Dermis microvascular lymphatic vessel endothelial cell (primary cell): ENCODE data around the gene C2orf92. TPM values are rescaled to one million over a fixed set of nuclear protein-coding genes. Genes with fewer than 3 reads are reported as not detected.

Experiments used
- DNase-seq, 2 donors: peaks; one replicate each; pipeline versions ENCODE4 v3.0.0 to v3.0.0-alpha.2; 2010; ENCODE audit warnings: low read depth in 2 of 2
- total RNA-seq: library from RNA; depleted of rRNA; stranded (reverse); fragments of >200 nt; gene quantifications from 2 replicates; pipeline ENCODE4 v1.2.1, GENCODE V29; 2014

The C2orf92 gene
- total RNA-seq, 1 donor from 2014 or later = 1.5 TPM

- no peak for DNase-seq
Observed at GRCh38 chr2:97728091-97728731, 58.7 kb downstream of the C2orf92 start.

GRCh38 chr2:97730245-97730644 is 60.7 kb downstream of the C2orf92 start:
- DNase-seq = peak in 1 of 2 donors; percentile 11

- no peak for DNase-seq
Observed at GRCh38 chr2:97731274-97732020, 61.9 kb downstream of the C2orf92 start.

DNA sequence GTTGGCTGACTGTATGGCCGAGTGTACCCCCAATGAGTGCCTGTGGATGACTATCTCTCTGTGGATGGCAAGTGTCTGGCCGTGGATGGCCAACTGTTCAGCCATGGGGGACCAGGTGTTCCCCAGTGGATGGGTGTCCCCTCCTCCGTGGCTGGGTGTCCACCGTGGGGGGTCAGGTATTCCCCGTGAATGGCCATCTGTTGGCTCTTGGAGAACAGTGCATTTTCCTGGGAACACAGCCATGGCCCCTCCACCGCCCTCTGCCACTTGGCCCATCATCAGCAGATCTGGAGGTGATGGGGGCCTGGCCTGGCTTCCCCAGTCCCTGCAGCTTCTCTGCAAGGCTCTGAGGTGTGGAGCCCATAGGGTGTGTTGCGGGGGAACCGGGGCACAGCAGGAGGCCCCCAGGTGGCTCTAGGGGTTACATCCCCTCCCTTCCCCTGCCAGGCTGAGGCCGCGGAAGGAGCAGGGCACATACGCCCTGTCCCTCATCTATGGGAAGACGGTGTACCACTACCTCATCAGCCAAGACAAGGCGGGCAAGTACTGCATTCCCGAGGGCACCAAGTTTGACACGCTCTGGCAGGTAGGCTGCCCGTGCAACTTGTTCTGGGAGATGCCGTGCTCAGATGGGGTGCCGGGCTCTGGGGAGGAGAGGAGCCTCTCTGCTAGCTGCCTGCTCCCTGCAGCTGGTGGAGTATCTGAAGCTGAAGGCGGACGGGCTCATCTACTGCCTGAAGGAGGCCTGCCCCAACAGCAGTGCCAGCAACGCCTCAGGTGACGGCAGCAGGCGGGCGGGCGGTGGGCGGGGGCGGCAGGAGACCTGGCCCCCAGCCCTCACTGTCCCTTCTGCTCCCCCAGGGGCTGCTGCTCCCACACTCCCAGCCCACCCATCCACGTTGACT is 63.2 kb downstream of the C2orf92 start:
- DNase-seq = no peak

GRCh38 chr2:97733341-97734035 is 64.0 kb downstream of the C2orf92 start:
- DNase-seq = no peak

GRCh38 chr2:97734061-97735051 is 64.8 kb downstream of the C2orf92 start:
- no peak for DNase-seq

- DNase-seq = no peak
Observed at GRCh38 chr2:97735161-97735561, 65.6 kb downstream of the C2orf92 start.

DNA sequence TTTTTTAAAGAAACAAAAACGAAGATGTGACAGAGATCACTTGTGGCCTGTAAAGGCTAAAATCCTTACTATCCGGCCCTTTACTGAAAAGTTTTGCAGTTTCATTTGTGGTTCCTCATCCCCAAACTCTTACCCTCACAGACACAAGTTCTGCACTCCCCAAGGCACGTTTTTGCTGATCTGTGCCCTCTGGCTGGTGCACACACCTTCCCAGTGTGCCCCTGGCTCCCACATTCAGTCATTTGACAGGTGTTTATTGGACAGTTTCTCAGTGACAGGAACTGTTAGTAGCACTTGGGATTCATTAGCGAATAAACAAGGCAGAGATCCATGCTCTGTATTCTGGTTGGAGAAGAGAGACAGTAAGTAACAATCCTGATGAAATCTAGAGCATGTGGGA is 66.7 kb downstream of the C2orf92 start:
- DNase-seq = no peak

DNA sequence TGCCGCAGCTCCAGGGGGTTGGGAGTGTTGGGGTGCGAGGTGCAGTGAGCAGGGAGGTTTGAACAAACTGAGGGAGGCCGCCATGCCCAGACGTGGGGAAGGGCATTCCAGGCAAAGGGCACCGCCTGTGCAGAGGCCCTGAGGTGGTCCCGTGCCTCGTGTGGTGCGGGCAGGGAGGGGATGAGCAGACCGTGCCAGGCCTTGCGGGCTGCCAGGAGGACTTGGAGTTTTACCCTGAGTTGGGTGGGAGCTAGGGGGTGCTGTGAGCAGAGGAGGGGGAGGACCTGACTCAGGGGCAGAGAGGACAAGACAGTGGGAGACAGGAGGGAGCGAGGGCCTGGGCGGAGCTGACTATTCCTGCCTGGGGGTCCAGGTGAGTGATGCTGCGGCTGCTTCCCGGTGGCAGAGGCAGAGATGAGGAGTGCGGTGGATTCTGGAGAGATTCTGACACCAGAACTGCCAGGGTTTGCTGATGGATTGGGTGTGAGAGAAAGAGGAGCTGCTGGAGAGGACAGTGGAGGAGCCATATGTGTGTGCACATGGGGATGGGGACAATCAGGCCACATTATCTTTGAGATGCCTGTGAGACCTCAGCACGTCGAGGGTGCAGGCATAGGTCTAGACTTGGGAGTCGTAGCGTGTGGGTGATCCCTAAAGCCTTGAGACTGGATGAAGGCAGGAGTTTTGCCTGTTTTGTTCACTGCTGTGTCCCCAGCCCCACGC is 67.3 kb downstream of the C2orf92 start:
- DNase-seq = no peak

GRCh38 chr2:97737421-97738178 is 68.1 kb downstream of the C2orf92 start:
- no peak for DNase-seq

DNA sequence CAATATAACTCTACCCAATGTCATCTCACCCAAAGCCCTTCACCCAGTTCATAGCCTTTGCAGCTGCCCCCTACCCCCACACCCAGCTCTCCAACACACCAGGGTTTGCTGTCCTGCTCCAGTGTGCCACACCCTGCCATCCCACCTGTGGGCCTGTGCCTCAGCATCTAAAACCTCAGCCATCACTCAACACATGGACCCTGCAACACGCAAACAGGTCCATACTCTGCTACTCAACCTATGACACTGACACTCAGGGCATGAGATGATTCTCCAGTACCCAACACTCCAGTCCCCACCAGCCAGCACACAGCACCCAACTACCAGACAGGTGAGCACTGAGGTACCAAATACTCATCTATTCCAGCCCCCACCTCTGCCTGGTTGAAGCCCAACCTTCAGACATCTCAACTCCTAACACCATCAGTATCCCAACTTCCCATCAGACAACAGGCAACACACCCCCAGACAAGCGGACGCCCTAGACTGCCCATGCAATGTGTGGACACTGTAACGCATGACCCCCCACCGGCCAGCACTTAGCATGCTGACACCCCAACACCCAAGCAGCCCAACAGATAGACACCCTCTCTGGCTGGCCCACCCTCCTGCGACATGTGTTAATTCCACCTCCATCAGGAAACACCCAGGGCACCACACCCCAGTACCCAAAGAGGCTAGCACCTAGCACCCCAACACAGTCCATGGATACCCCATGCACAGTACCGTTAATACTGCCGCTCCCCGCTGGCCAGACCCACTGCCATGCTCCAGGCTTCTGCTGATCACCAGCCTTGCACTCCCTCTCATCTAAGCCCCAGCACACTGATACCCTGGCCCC is 68.9 kb downstream of the C2orf92 start:
- DNase-seq = no peak

- no peak for DNase-seq
Observed at GRCh38 chr2:97739020-97739892, 69.7 kb downstream of the C2orf92 start.

GRCh38 chr2:97739893-97740245 is 70.4 kb downstream of the C2orf92 start:
- no peak for DNase-seq

DNA sequence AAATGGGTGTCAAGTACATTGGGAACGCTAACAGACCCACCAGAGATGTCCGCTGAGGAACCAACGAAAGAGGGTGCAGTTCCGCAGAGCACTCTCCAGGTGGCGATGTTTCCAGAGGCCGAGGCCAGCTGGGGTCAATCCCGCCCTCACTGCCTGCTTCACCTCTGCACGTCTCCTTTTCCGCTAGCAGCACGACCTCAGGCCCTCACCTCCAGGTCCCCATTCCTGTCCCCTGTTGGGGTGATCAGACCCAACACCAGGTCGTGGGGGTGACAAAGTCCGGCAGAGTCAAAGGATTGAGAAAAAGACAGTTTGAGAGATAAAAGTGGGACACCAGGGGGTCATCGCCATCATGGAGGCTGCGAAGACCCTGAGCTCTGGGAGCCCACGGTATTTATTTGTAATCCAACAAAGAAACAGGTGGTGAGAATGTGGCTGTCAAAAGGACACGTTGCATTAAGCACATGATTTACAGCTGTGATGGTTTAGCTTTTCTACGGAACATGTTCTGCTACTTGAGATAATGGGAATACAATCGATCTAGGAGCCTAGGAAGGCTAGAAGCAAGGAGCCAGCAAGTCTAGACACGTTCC is 71.2 kb downstream of the C2orf92 start:
- peak in 1 of 2 donors; percentile 26 for DNase-seq

DNA sequence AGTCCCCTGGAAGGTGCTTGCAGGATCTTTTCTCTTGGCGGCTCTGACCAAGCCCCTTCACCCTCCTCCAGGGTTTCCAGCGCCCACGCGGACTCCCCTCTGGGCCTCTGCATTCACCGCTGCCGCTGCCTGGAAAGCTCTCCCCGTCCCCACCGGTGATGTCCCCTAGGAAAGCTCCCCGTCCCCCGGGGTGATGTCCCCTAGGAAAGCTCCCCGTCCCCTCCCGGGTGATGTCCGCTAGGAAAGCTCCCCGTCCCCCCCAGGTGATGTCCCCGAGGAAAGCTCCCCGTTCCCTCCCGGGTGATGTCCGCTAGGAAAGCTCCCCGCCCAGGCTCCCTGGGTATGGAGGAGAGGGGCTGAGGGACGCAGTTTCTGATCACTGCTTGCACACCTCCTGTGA is 71.7 kb downstream of the C2orf92 start:
- DNase-seq = no peak

DNA sequence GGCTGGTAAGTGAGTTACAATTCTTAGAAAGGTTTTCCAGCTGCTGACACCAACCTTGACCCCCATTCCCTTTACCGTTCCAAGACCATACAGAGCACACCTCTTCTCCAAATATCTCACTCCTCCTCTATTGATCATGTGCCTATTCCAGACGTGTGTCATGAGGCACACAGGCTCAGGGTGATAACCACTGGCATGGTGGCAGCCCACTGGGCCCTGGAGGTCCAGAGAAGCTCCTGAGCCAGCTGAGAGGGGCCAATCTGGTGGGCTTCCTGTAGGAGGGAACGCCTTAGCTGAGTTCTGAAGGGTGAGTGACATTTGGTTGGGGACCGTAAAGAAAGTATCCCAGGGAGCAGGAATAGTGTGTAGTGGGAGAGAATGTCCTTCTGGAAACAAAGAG is 72.2 kb downstream of the C2orf92 start:
- no peak for DNase-seq

DNA sequence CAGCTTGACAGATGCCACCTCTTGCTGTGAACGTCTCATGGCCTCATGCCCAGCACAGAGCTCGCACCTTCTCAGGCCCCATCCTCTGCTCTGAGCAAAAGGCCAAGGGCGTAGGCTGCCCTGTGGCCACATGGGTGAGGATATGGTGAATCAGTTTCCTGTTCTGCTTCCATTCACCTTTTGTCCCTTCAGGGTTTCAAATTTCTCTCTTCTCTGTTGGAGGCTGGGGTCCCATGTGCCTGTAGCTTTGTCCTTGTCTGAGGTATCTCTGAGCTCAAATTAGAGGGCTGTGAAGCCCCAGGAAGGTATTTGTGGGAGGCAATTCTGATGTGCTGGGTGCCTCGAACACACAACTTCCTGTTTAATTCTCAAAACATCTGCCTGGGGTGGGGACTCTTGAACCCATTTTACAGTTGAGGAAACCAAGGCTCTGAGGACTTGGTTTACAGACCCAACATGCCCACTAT is 72.9 kb downstream of the C2orf92 start:
- peak in 1 of 2 donors; percentile 39 for DNase-seq
